GM19452 (cell line): ENCODE measurements around the gene GALNT2.

Source experiments
- ATAC-seq: cut with Tn5 transposase; IDR thresholded peaks from one replicate; pipeline ENCODE4 v1.9.1; 2021; ENCODE audit not compliant: unreplicated experiment

GALNT2 gene

GRCh38 chr1:230287674-230288315 is 220.8 kb downstream of the GALNT2 start:
- ATAC-seq, result no peak

DNA sequence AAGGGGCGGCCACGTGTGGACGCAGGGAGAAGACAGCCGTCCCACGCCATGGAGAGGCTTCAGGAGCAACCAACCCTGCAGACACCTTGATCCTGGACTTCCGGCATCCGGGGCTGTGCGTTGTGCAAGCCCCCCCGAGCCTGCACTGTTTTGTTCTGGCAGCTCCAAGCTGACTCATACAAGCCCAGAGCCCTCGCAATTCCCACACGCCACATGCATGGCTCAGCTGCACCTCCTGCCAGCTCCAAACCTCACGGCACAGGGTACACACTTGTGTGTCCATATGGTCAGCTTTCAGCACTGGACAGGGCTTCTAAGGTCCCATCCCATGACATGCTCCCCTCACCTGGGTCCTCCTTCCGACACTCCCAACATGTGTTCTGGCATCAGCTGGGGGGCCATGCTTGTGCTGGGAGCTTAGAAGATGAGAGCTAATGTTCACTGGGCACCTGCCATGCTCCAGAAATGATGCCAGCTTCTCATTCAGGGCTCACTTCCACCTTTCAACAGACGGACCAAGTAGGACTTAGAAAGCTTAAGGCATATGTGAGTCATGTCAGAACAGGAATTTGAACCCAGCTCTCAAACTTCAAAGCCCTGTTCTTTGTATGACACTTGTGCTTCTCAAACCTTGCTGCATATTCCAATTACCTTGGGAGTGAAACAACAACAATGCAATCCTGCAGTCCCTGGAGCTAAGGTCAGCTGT is 221.8 kb downstream of the GALNT2 start:
- no peak for ATAC-seq

GRCh38 chr1:230289350-230289644 is 222.3 kb downstream of the GALNT2 start:
- no peak for ATAC-seq

- ATAC-seq, result no peak
Measured at GRCh38 chr1:230291731-230292620, 224.9 kb downstream of the GALNT2 start.

- ATAC-seq, result no peak
Measured at GRCh38 chr1:230292689-230293389, 225.8 kb downstream of the GALNT2 start.

GRCh38 chr1:230293390-230293700 is 226.3 kb downstream of the GALNT2 start:
- ATAC-seq, result no peak

DNA sequence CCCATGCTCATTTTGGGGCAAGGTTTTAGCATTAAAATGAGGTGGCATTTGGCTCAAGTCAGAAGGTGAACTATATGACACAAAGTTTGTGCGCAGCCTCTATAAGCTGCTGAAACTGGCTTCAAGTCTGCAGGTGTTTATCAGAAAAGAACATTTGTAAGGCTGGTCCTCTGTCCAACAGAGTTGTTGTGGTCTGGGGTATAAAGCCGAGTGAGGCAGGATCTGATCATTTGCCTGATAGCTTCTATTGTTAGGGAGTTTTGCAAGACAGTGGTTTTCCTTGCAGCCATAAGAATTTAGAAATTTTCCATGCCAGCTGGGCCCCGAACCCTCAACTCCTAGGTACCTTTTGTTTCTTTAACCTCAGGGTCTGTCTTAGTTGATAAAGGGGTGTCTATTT is 228.3 kb downstream of the GALNT2 start:
- ATAC-seq, result no peak

DNA sequence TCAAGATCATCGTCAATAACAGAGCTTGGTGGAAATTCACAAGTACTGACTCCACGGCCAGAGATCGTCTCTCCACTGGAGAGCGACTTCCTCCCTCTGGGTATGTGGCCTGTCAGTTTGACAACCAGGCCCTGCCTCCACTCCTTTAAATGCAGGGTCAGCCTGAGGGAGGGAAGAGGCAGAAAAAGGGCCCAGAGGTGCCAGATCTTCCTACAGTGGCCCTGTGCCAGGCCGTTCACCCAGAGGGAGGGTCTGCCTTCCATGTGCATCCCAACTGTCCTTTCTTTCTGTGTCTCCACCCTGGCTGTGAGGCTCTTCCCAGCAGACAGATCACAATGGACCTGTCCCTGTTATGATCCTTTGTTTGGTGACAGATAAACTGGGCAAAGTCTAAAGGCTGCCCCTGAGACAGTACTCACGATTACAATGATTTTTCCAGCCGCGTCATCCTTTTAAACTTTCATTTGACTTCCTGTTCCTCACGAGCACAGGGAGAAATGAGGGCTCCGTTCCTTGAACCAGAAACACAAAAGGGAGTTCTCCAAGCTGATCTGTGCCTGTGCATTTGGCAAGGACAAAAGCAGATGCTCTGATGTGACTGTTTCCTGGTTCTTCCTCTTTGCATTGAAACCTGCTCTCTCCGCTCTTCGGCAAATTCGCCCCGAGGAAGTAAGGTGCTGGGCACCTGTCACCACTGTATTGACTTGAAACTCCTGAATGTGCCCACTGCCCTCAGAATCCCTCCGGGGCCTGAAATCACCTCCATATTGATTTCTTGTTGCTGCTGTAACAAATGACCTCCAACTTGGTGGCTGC is 232.4 kb downstream of the GALNT2 start:
- no peak for ATAC-seq

- ATAC-seq, result no peak
Measured at GRCh38 chr1:230300322-230301301, 233.6 kb downstream of the GALNT2 start.

DNA sequence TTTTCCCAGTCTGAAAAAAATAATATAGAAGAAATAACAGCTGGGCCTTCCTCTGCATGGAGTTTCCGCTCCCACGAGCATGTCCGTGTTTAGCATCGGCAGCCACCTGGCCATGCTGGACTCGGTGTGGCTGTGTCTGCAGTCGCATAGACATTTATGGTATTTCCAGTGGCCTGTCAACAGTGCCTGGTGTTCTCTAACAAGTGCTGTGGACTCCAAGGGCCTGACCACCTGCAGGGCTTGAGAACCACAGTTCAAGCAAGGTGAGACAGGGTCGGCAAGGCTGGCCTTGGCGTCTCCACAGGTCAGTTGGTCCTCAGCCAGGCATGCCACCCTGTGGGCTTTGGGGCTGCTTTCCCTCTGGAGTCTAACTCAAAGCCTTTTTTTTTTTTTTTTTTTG is 234.3 kb downstream of the GALNT2 start:
- no peak for ATAC-seq

- ATAC-seq, result no peak
Measured at GRCh38 chr1:230301822-230302221, 234.8 kb downstream of the GALNT2 start.

GRCh38 chr1:230303069-230303468 is 236.0 kb downstream of the GALNT2 start:
- ATAC-seq, result no peak

- no peak for ATAC-seq
Measured at GRCh38 chr1:230303822-230304221, 236.8 kb downstream of the GALNT2 start.

- ATAC-seq, result no peak
Measured at GRCh38 chr1:230306169-230306568, 239.1 kb downstream of the GALNT2 start.

DNA sequence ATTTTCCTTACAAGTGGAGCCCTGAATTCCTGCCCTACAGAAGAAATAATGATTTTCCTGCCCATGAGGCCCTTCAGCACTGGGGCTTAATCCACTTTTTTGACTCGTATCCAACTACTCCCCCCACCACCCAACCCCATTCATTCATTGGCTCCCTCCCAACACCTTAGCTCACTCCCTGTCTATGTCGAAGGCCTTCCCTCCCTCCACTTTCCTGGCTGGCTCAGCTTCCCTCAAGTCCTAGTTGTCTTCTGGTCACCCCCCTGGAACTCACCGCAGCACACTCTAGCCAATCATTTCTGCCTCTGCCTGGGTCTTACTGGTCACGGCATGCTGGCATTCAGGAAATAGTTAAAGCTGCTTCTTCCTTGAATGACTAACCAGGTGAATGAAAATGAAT is 240.2 kb downstream of the GALNT2 start:
- no peak for ATAC-seq

DNA sequence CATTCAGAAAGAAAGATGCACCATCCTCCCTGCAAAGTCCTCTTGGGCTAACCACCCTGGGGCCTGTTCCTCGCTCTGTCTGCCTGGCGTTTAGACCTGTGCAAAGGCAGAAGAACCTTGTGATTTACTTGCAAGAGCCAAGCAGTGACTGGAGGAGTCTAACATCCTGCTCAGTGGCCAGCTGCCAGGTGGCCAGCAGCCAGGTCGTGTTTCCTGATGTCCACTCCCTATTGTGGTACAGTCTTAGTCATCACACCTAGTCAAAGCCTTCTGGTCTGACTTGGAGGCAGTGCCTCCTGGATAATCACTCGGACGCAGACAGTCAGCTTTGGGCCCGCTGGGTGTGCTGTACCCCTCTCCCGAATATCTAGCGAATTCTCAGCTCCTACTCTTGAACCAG is 241.0 kb downstream of the GALNT2 start:
- ATAC-seq, result no peak

DNA sequence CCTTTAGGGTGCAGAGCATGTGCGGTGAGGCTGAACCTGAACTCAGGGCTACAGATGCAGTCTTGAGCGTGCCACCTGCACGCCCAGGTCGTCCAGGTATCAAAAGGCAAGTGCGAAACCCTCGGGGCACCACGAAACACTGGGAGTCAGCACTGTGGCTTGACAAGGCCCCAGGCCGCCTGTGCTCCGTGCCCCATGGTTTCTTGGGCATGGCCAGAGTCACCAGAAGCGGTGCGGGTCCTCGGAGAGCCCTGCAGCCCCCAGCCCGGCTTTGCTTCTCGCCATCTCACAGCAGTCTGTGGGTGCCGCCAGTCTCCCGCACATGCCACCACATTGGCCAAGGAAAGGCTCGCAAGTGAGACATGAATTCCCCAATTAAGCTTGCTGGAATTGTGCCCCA is 241.8 kb downstream of the GALNT2 start:
- no peak for ATAC-seq

- ATAC-seq, result no peak
Measured at GRCh38 chr1:230309646-230310177, 242.7 kb downstream of the GALNT2 start.
